SJCRH30 (cell line): ENCODE data around the gene TFG. TPM values are rescaled to one million over a fixed set of nuclear protein-coding genes. Genes with fewer than 3 reads are reported as not detected.

ENCODE experiments used
- DNase-seq, 2 experiments: peaks; one replicate each; pipeline ENCODE4 v3.0.0-alpha.2; 2015 to 2020
- H3K27ac ChIP-seq: fragments of 250-450 bp; sonication (Bioruptor Pico); 2 replicates; pipeline ENCODE4 v1.5.1; 2020; ENCODE audit warnings: mild to moderate bottlenecking, moderate library complexity
- H3K27me3 ChIP-seq: fragments of 250-450 bp; sonication (Bioruptor Pico); 2 replicates; pipeline ENCODE4 v1.5.1; 2020; ENCODE audit warnings: mild to moderate bottlenecking, moderate library complexity
- H3K36me3 ChIP-seq: fragments of 250-450 bp; sonication (Bioruptor Pico); 2 replicates; pipeline ENCODE4 v1.5.1; 2020; ENCODE audit warnings: mild to moderate bottlenecking, moderate library complexity
- H3K4me1 ChIP-seq: fragments of 250-450 bp; sonication (Bioruptor Pico); 2 replicates; pipeline ENCODE4 v1.5.1; 2020; ENCODE audit warnings: mild to moderate bottlenecking, moderate library complexity
- H3K4me3 ChIP-seq: fragments of 250-450 bp; sonication (Bioruptor Pico); 2 replicates; pipeline ENCODE4 v1.5.1; 2020; ENCODE audit warnings: mild to moderate bottlenecking, moderate library complexity
- H3K9me3 ChIP-seq: fragments of 250-450 bp; sonication (Bioruptor Pico); replicated peaks from 2 replicates; pipeline ENCODE4 v1.5.1; 2020; ENCODE audit warnings: mild to moderate bottlenecking, moderate library complexity
- total RNA-seq: library from RNA; depleted of rRNA; stranded (reverse); fragments of >200 nt; shearing (Covaris generic); gene quantifications from 2 replicates; pipeline ENCODE4 v1.2.3, GENCODE V29; 2014

Gene TFG
- total RNA-seq, 1 experiment from 2014 or later, result 184 TPM

GRCh38 chr3:100697723-100698285, 11.5 kb upstream of the TFG start:
- Histone ChIP-seq H3K4me1 (peaks cover 24% of the 10 kb centered on the region), H3K36me3 (no peaks in the 10 kb centered on the region), H3K27ac (no peak overlapping the region), H3K4me3 (no peak overlapping the region), H3K9me3 (no peaks in the 10 kb centered on the region), H3K27me3 (no peaks in the 10 kb centered on the region)
- peak; percentile 54 to 70 for DNase-seq

- H3K27ac ChIP-seq, result no peak overlapping the region
- DNase-seq, result no peak
- H3K36me3 ChIP-seq, result no peaks in the 10 kb centered on the region
- peaks cover 24% of the 10 kb centered on the region for H3K4me1 ChIP-seq
- H3K4me3 ChIP-seq, result no peak overlapping the region
- H3K27me3 ChIP-seq, result no peaks in the 10 kb centered on the region
- no peaks in the 10 kb centered on the region for H3K9me3 ChIP-seq
These were observed 10.6 kb upstream of the TFG start for GRCh38 chr3:100698736-100699135.

GRCh38 chr3:100700708-100701107, 8.6 kb upstream of the TFG start:
- Histone ChIP-seq H3K27me3 (no peaks in the 10 kb centered on the region), H3K9me3 (no peaks in the 10 kb centered on the region), H3K27ac (no peak overlapping the region), H3K36me3 (no peaks in the 10 kb centered on the region), H3K4me1 (peaks cover 13% of the 10 kb centered on the region), H3K4me3 (no peak overlapping the region)
- no peak for DNase-seq

- no peak overlapping the region for H3K27ac ChIP-seq
- H3K4me3 ChIP-seq, result no peak overlapping the region
- peaks cover 6% of the 10 kb centered on the region; the same call in 1 of the 2 replicates for H3K4me1 ChIP-seq
- H3K9me3 ChIP-seq, result no peaks in the 10 kb centered on the region
- no peak for DNase-seq
- no peaks in the 10 kb centered on the region for H3K27me3 ChIP-seq
- no peaks in the 10 kb centered on the region for H3K36me3 ChIP-seq
These were observed 7.0 kb upstream of the TFG start for GRCh38 chr3:100702082-100702979.

GRCh38 chr3:100702980-100703345, 6.3 kb upstream of the TFG start:
- DNase-seq, result no peak
- Histone ChIP-seq H3K27me3 (no peaks in the 10 kb centered on the region), H3K4me3 (no peak overlapping the region), H3K36me3 (no peaks in the 10 kb centered on the region), H3K4me1 (peaks cover under 1% of the 10 kb centered on the region; the same call in 1 of the 2 replicates), H3K9me3 (no peaks in the 10 kb centered on the region), H3K27ac (no peak overlapping the region)

- Histone ChIP-seq H3K4me3 (no peak overlapping the region), H3K36me3 (no peaks in the 10 kb centered on the region), H3K4me1 (peaks cover 3% of the 10 kb centered on the region; the same call in 1 of the 2 replicates), H3K9me3 (no peaks in the 10 kb centered on the region), H3K27ac (no peak overlapping the region), H3K27me3 (no peaks in the 10 kb centered on the region)
- no peak for DNase-seq
These were observed 5.4 kb upstream of the TFG start for GRCh38 chr3:100703865-100704264.

GRCh38 chr3:100706365-100706764, 2.9 kb upstream of the TFG start:
- Histone ChIP-seq H3K4me1 (peaks cover 3% of the 10 kb centered on the region; the same call in 1 of the 2 replicates), H3K36me3 (peaks cover 3% of the 10 kb centered on the region; the same call in 1 of the 2 replicates), H3K27ac (no peak overlapping the region), H3K4me3 (no peak overlapping the region), H3K9me3 (no peaks in the 10 kb centered on the region), H3K27me3 (no peaks in the 10 kb centered on the region)
- no peak for DNase-seq

- Histone ChIP-seq H3K9me3 (no peaks in the 10 kb centered on the region), H3K36me3 (peaks cover 12% of the 10 kb centered on the region), H3K27ac (peak overlapping the region; percentile 81; the same call in 1 of the 2 replicates), H3K27me3 (no peaks in the 10 kb centered on the region), H3K4me1 (peaks cover 3% of the 10 kb centered on the region; the same call in 1 of the 2 replicates), H3K4me3 (peak overlapping the region; percentile 87)
- no peak for DNase-seq
These were observed 678 bp upstream of the TFG start for GRCh38 chr3:100708644-100708988.

GRCh38 chr3:100709842-100710260, 557 bp downstream of the TFG start:
- Histone ChIP-seq H3K36me3 (peaks cover 23% of the 10 kb centered on the region), H3K27ac (peak overlapping the region; percentile 81), H3K4me1 (peaks cover 3% of the 10 kb centered on the region; the same call in 1 of the 2 replicates), H3K27me3 (no peaks in the 10 kb centered on the region), H3K4me3 (peak overlapping the region; percentile 87), H3K9me3 (no peaks in the 10 kb centered on the region)
- DNase-seq, result peak; percentile 66 to 72

- Histone ChIP-seq H3K4me3 (peak overlapping the region; percentile 87), H3K4me1 (peaks cover 3% of the 10 kb centered on the region; the same call in 1 of the 2 replicates), H3K27me3 (no peaks in the 10 kb centered on the region), H3K27ac (peak overlapping the region; percentile 60), H3K9me3 (no peaks in the 10 kb centered on the region), H3K36me3 (peaks cover 29% of the 10 kb centered on the region)
- DNase-seq, result peak; percentile 62 to 70
These were observed 1.1 kb downstream of the TFG start for GRCh38 chr3:100710261-100710968.

GRCh38 chr3:100715176-100715575, 5.9 kb downstream of the TFG start:
- H3K4me1 ChIP-seq, result peaks cover 11% of the 10 kb centered on the region
- H3K36me3 ChIP-seq, result peaks cover 73% of the 10 kb centered on the region
- no peak overlapping the region for H3K27ac ChIP-seq
- no peaks in the 10 kb centered on the region for H3K27me3 ChIP-seq
- no peak overlapping the region for H3K4me3 ChIP-seq
- DNase-seq, result no peak
- H3K9me3 ChIP-seq, result no peaks in the 10 kb centered on the region

GRCh38 chr3:100717063-100717462, 7.8 kb downstream of the TFG start:
- DNase-seq, result no peak
- no peak overlapping the region for H3K4me3 ChIP-seq
- no peaks in the 10 kb centered on the region for H3K27me3 ChIP-seq
- H3K4me1 ChIP-seq, result peaks cover 11% of the 10 kb centered on the region
- no peak overlapping the region for H3K27ac ChIP-seq
- H3K9me3 ChIP-seq, result no peaks in the 10 kb centered on the region; the same call in 1 of the 2 replicates
- H3K36me3 ChIP-seq, result peaks cover 85% of the 10 kb centered on the region

- H3K36me3 ChIP-seq, result peaks cover 93% of the 10 kb centered on the region
- H3K4me1 ChIP-seq, result peaks cover 11% of the 10 kb centered on the region
- no peak overlapping the region for H3K27ac ChIP-seq
- H3K9me3 ChIP-seq, result no peaks in the 10 kb centered on the region; the same call in 1 of the 2 replicates
- DNase-seq, result no peak
- H3K4me3 ChIP-seq, result no peak overlapping the region
- H3K27me3 ChIP-seq, result no peaks in the 10 kb centered on the region
These were observed 8.6 kb downstream of the TFG start for GRCh38 chr3:100717637-100718487.

- Histone ChIP-seq H3K4me1 (peaks cover 11% of the 10 kb centered on the region), H3K4me3 (no peak overlapping the region), H3K9me3 (no peaks in the 10 kb centered on the region; the same call in 1 of the 2 replicates), H3K36me3 (peaks cover 96% of the 10 kb centered on the region), H3K27me3 (no peaks in the 10 kb centered on the region), H3K27ac (peak overlapping the region; percentile 54)
- DNase-seq, result peak in 1 of 2 experiments; percentile 57
These were observed 9.8 kb downstream of the TFG start for GRCh38 chr3:100719136-100719535.
